HepG2 (cell line): ENCODE data around the gene CXADR. TPM values are rescaled to one million over a fixed set of nuclear protein-coding genes. Genes with fewer than 3 reads are reported as not detected.
A peak's percentile ranks its signal among the peaks of the same experiment; 100 is the strongest.

Experiments used
- AGO1 ChIP-seq: fragments of 200-400 bp; formaldehyde crosslinking; IDR thresholded peaks from 2 replicates; pipeline ENCODE4 v1.6.1; 2017; ENCODE audit warnings: mild to moderate bottlenecking, low read depth, low read length, moderate library complexity; ENCODE audit not compliant: poor library complexity, severe bottlenecking
- BORCS8-MEF2B ChIP-seq: sonication (generic); formaldehyde crosslinking; IDR thresholded peaks from 2 replicates; pipeline ENCODE4 v1.8.0; 2022; ENCODE audit warnings: mild to moderate bottlenecking, missing genetic modification reagents
- ETV6 ChIP-seq: sonication (generic); formaldehyde crosslinking; conservative IDR thresholded peaks from 2 replicates; pipeline ENCODE4 v1.4.0; 2020; ENCODE audit warnings: missing genetic modification reagents
- GFI1 ChIP-seq: sonication (generic); formaldehyde crosslinking; IDR thresholded peaks from 2 replicates; pipeline ENCODE4 v1.5.0; 2020; ENCODE audit warnings: missing genetic modification reagents, mild to moderate bottlenecking, borderline replicate concordance
- KAT7 ChIP-seq: IDR thresholded peaks from 2 replicates; pipeline ENCODE4 v1.6.1; 2018; ENCODE audit warnings: borderline replicate concordance, missing compliant biosample characterization
- KMT2B ChIP-seq: IDR thresholded peaks from 2 replicates; pipeline ENCODE4 v1.6.1; 2016; ENCODE audit warnings: missing genetic modification reagents, missing compliant biosample characterization
- PRMT3 ChIP-seq: sonication (generic); formaldehyde crosslinking; IDR thresholded peaks from 2 replicates; pipeline ENCODE4 v1.8.1; 2022; ENCODE audit warnings: low read depth, mild to moderate bottlenecking, moderate library complexity, missing genetic modification reagents, borderline replicate concordance
- RAD51 ChIP-seq: fragments of 450-650 bp; IDR thresholded peaks from 2 replicates; pipeline ENCODE4 v1.6.1; 2016; ENCODE audit warnings: borderline replicate concordance
- RXRB ChIP-seq: IDR thresholded peaks from 2 replicates; pipeline ENCODE4 v1.6.1; 2016; ENCODE audit warnings: borderline replicate concordance, missing genetic modification reagents, missing compliant biosample characterization
- SP140L ChIP-seq: sonication (generic); formaldehyde crosslinking; IDR thresholded peaks from 2 replicates; pipeline ENCODE4 v1.4.0; 2020; ENCODE audit warnings: missing genetic modification reagents, borderline replicate concordance
- SRSF4 ChIP-seq: fragments of 200-400 bp; formaldehyde crosslinking; IDR thresholded peaks from one replicate; pipeline ENCODE4 v1.6.1; 2018; ENCODE audit warnings: mild to moderate bottlenecking, low read depth, low read length, moderate library complexity; ENCODE audit not compliant: poor library complexity, severe bottlenecking
- SUZ12 ChIP-seq: fragments of 150-350 bp; IDR thresholded peaks from 2 replicates; pipeline ENCODE4 v1.6.1; 2014; ENCODE audit warnings: low read depth, low read length
- TAF15 ChIP-seq: fragments of 200-400 bp; formaldehyde crosslinking; IDR thresholded peaks from one replicate; pipeline ENCODE4 v1.6.1; 2018; ENCODE audit warnings: mild to moderate bottlenecking, low read depth, low read length; ENCODE audit not compliant: poor library complexity, severe bottlenecking
- ZBTB42 ChIP-seq: sonication (generic); formaldehyde crosslinking; IDR thresholded peaks from 2 replicates; pipeline ENCODE4 v1.5.0; 2020; ENCODE audit warnings: mild to moderate bottlenecking, missing genetic modification reagents
- ZKSCAN8 ChIP-seq: IDR thresholded peaks from 2 replicates; pipeline ENCODE4 v1.6.1; 2016; ENCODE audit warnings: borderline replicate concordance, missing genetic modification reagents, missing compliant biosample characterization
- ZNF282 ChIP-seq: fragments of 450-650 bp; IDR thresholded peaks from 2 replicates; pipeline ENCODE4 v1.6.1; 2018; ENCODE audit not compliant: partially characterized antibody
- ZNF335 ChIP-seq: sonication (generic); formaldehyde crosslinking; IDR thresholded peaks from 2 replicates; pipeline ENCODE4 v1.4.0; 2020; ENCODE audit warnings: missing genetic modification reagents
- ZNF432 ChIP-seq: sonication (generic); formaldehyde crosslinking; IDR thresholded peaks from 2 replicates; pipeline ENCODE4 v1.5.0; 2020; ENCODE audit warnings: missing genetic modification reagents, mild to moderate bottlenecking, borderline replicate concordance
- ZNF644 ChIP-seq: IDR thresholded peaks from 2 replicates; pipeline ENCODE4 v1.6.1; 2016; ENCODE audit warnings: low read depth
- ZNF777 ChIP-seq: sonication (generic); formaldehyde crosslinking; IDR thresholded peaks from 2 replicates; pipeline ENCODE4 v1.4.0; 2020; ENCODE audit warnings: missing genetic modification reagents
- ZSCAN12 ChIP-seq: sonication (generic); formaldehyde crosslinking; IDR thresholded peaks from 2 replicates; pipeline ENCODE4 v1.9.0; 2021; ENCODE audit warnings: mild to moderate bottlenecking, missing genetic modification reagents
- ZSCAN30 ChIP-seq: sonication (generic); formaldehyde crosslinking; IDR thresholded peaks from 2 replicates; pipeline ENCODE4 v1.5.0; 2020; ENCODE audit warnings: mild to moderate bottlenecking, missing genetic modification reagents
- polyA plus RNA-seq, 8 experiments: library from polyadenylated mRNA; depleted of rRNA in 3 of 8; stranded (reverse) in 7 of 8; unstranded in 1 of 8; fragments of >200 nt; fragmentation: Illumina TruSeq in 4 of 8; extraction: Trizol in 4 of 8; gene quantifications; 2 replicates each; pipeline versions ENCODE4 v1.2.1 to v1.2.3, GENCODE V29; 2011 to 2016; ENCODE audit warnings: low read depth in 4 of 8, missing spikeins in 1 of 8, mixed read lengths in 1 of 8; ENCODE audit not compliant: insufficient read depth in 1 of 8
- total RNA-seq, 5 experiments: library from RNA; depleted of rRNA; stranded (reverse); fragments of >200 nt; fragmentation: Illumina TruSeq; extraction: Trizol; gene quantifications; 2 replicates each; pipeline ENCODE4 v1.2.3, GENCODE V29; 2016; ENCODE audit warnings: low read depth in 1 of 5
- TF ChIP-seq, protein P1 (sequence below): sonication (generic); formaldehyde crosslinking; IDR thresholded peaks from 2 replicates; pipeline ENCODE4 v1.8.0; 2022; ENCODE audit warnings: missing genetic modification reagents, mild to moderate bottlenecking, borderline replicate concordance
- TF ChIP-seq, protein P2 (sequence below): sonication (generic); formaldehyde crosslinking; IDR thresholded peaks from 2 replicates; pipeline ENCODE4 v1.8.1; 2022; ENCODE audit warnings: low read depth, mild to moderate bottlenecking, missing genetic modification reagents
- TF ChIP-seq, protein P3 (sequence below): sonication (generic); formaldehyde crosslinking; IDR thresholded peaks from 2 replicates; pipeline ENCODE4 v1.8.1; 2023; ENCODE audit warnings: mild to moderate bottlenecking, missing genetic modification reagents, borderline replicate concordance

The CXADR gene
- total and polyA plus RNA-seq, 2 of the 13 experiments (the other 11 are each of a cell fraction or from before 2014, with no cell fraction given), result 86.8 to 110 TPM

DNA sequence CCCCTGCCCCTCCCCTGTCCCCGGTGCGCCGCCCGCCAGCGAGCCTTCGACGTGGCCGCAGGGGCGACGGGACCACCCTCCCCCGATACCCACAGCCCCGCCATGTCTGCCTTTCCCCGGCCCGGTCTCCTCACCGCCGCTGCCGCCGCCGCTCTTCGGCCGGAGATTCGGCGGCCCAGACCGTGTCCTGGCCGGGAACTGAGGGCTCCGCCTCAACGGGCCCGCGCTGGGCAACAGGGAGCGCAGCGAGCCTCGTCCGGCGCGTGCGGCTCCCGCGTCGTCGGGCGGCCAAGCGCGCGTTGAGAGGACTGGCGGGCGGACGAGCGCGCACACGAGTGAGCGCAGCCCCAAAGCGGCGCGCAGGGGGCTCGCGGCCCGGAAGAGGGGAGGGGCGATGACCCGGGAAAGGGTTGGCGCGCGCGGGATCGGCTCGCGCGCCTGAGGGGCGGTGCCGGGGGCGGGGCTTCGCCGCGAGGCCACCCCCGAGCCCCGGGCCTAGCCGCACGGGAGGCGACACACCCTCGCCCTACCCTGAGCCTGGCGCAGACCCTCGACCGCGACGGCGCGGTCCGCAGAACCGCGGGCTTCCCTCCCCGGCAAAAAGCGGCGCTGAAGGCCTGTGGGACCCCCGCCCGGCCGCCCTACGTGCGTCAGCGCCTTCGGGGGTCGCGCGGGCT is 99.9 kb downstream of the CXADR start, which contains the start of gene BTG3 (continued):
- TF ChIP-seq, protein P1, sequence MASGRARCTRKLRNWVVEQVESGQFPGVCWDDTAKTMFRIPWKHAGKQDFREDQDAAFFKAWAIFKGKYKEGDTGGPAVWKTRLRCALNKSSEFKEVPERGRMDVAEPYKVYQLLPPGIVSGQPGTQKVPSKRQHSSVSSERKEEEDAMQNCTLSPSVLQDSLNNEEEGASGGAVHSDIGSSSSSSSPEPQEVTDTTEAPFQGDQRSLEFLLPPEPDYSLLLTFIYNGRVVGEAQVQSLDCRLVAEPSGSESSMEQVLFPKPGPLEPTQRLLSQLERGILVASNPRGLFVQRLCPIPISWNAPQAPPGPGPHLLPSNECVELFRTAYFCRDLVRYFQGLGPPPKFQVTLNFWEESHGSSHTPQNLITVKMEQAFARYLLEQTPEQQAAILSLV (CRISPR knock-in tag), result no peak; the same call in 1 of the 2 replicates
- TF ChIP-seq ZNF335 (CRISPR knock-in tag) (no peak), ZSCAN12 (CRISPR knock-in tag) (peak; percentile 85; the same call in 1 of the 2 replicates), ZNF432 (no peak), PRMT3 (CRISPR knock-in tag) (no peak; the same call in 1 of the 2 replicates), ETV6 (CRISPR knock-in tag) (no peak), RXRB (CRISPR knock-in tag) (no peak; the same call in 1 of the 2 replicates), ZKSCAN8 (CRISPR knock-in tag) (no peak), KAT7 (no peak), ZNF644 (CRISPR knock-in tag) (no peak), RAD51 (no peak), TAF15 (no peak), SP140L (CRISPR knock-in tag) (no peak), ZNF282 (no peak), GFI1 (CRISPR knock-in tag) (no peak), ZNF777 (peak; percentile 97), AGO1 (peak; percentile 35), ZSCAN30 (CRISPR knock-in tag) (no peak), BORCS8-MEF2B (CRISPR knock-in tag) (peak; percentile 83), ZBTB42 (CRISPR knock-in tag) (no peak), SUZ12 (no peak), KMT2B (CRISPR knock-in tag) (no peak; the same call in 1 of the 2 replicates), SRSF4 (no peak)
- TF ChIP-seq, protein P2, sequence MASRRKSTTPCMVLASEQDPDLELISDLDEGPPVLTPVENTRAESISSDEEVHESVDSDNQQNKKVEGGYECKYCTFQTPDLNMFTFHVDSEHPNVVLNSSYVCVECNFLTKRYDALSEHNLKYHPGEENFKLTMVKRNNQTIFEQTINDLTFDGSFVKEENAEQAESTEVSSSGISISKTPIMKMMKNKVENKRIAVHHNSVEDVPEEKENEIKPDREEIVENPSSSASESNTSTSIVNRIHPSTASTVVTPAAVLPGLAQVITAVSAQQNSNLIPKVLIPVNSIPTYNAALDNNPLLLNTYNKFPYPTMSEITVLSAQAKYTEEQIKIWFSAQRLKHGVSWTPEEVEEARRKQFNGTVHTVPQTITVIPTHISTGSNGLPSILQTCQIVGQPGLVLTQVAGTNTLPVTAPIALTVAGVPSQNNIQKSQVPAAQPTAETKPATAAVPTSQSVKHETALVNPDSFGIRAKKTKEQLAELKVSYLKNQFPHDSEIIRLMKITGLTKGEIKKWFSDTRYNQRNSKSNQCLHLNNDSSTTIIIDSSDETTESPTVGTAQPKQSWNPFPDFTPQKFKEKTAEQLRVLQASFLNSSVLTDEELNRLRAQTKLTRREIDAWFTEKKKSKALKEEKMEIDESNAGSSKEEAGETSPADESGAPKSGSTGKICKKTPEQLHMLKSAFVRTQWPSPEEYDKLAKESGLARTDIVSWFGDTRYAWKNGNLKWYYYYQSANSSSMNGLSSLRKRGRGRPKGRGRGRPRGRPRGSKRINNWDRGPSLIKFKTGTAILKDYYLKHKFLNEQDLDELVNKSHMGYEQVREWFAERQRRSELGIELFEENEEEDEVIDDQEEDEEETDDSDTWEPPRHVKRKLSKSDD (CRISPR knock-in tag), result no peak
- TF ChIP-seq, protein P3, sequence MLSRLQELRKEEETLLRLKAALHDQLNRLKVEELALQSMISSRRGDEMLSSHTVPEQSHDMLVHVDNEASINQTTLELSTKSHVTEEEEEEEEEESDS (CRISPR knock-in tag), result no peak
